SU-DHL-6 (cell line): Measurements from ENCODE around the gene C12orf43.

Source experiments
- H2AFZ ChIP-seq: fragments of 200-600 bp; sonication (generic); 2 replicates; pipeline ENCODE4 v1.6.1; 2014; ENCODE audit warnings: low read depth, mild to moderate bottlenecking, moderate library complexity, mixed read lengths, antibody characterized with exemption, low read length; ENCODE audit not compliant: severe bottlenecking
- H3F3A ChIP-seq: fragments of 200-600 bp; shearing (Covaris generic); 2 replicates; pipeline ENCODE4 v1.6.0; 2016; ENCODE audit warnings: antibody characterized with exemption, mild to moderate bottlenecking; ENCODE audit not compliant: insufficient read depth
- H3K27ac ChIP-seq: fragments of 200-600 bp; sonication (generic); 2 replicates; pipeline ENCODE4 v1.5.1; 2016; ENCODE audit warnings: low read depth, mild to moderate bottlenecking, low read length, moderate library complexity, mixed read lengths
- H3K27me3 ChIP-seq: fragments of 200-600 bp; sonication (generic), shearing (Covaris generic); 2 replicates; pipeline ENCODE4 v1.6.0; 2014; ENCODE audit warnings: mild to moderate bottlenecking, low read length
- H3K36me3 ChIP-seq: fragments of 200-600 bp; sonication (generic); 2 replicates; pipeline ENCODE4 v1.6.1; 2014; ENCODE audit warnings: mild to moderate bottlenecking, low read length, mixed read lengths
- H3K4me2 ChIP-seq: fragments of 300-600, 200-600 bp; shearing (Covaris generic), sonication (generic); 2 replicates; pipeline ENCODE4 v1.6.0; 2014; ENCODE audit warnings: low read length, low read depth, mild to moderate bottlenecking; ENCODE audit not compliant: poor library complexity, severe bottlenecking
- H3K4me3 ChIP-seq: fragments of 200-600 bp; sonication (generic); 2 replicates; pipeline ENCODE4 v1.5.1; 2014; ENCODE audit warnings: antibody characterized with exemption, low read length, mild to moderate bottlenecking, mixed read lengths; ENCODE audit not compliant: insufficient read depth, poor library complexity, severe bottlenecking
- H3K79me2 ChIP-seq: fragments of 200-600 bp; sonication (generic); 2 replicates; pipeline ENCODE4 v1.6.1; 2014; ENCODE audit warnings: mild to moderate bottlenecking, low read length, moderate library complexity; ENCODE audit not compliant: insufficient read depth
- H3K9ac ChIP-seq: fragments of 200-600 bp; sonication (generic); 2 replicates; pipeline ENCODE4 v1.7.0; 2014; ENCODE audit warnings: mild to moderate bottlenecking, low read length
- H3K9me2 ChIP-seq: fragments of 200-600 bp; sonication (generic); replicated peaks from 2 replicates; pipeline ENCODE4 v1.6.1; 2014; ENCODE audit warnings: low read length; ENCODE audit not compliant: insufficient read depth
- H3K9me3 ChIP-seq: fragments of 200-600 bp; sonication (generic); 2 replicates; pipeline ENCODE4 v1.6.1; 2014; ENCODE audit warnings: low read length, mixed read lengths; ENCODE audit not compliant: insufficient read depth
- H4K20me1 ChIP-seq: fragments of 200-600 bp; sonication (generic); 2 replicates; pipeline ENCODE4 v1.6.1; 2014; ENCODE audit warnings: low read depth, mild to moderate bottlenecking, antibody characterized with exemption, low read length, moderate library complexity, mixed read lengths
- CTCF ChIP-seq: fragments of 200-600 bp; sonication (generic); IDR thresholded peaks from one replicate; pipeline ENCODE4 v1.5.1; 2017; ENCODE audit warnings: antibody characterized with exemption, mild to moderate bottlenecking, low read length, moderate library complexity; ENCODE audit not compliant: insufficient read depth, poor library complexity, severe bottlenecking
- EZH2phosphoT487 ChIP-seq: fragments of 200-600 bp; sonication (generic), shearing (Covaris generic); conservative IDR thresholded peaks from 2 replicates; pipeline ENCODE4 v1.6.1; 2018; ENCODE audit warnings: mild to moderate bottlenecking, antibody characterized with exemption, low read length, moderate library complexity, mixed read lengths

The C12orf43 gene

GRCh38 chr12:121008347-121009098 is 7.8 kb downstream of the C12orf43 start:
- H3K9ac ChIP-seq, result no peak overlapping the region
- H3K9me2 ChIP-seq, result no peaks in the 10 kb centered on the region
- no peak overlapping the region for H3K4me2 ChIP-seq
- H3K9me3 ChIP-seq, result no peaks in the 10 kb centered on the region
- H3K79me2 ChIP-seq, result no peaks in the 10 kb centered on the region
- no peaks in the 10 kb centered on the region for H3F3A ChIP-seq
- no peaks in the 10 kb centered on the region for H3K27me3 ChIP-seq
- no peaks in the 10 kb centered on the region for H4K20me1 ChIP-seq
- no peak overlapping the region for H3K27ac ChIP-seq
- peaks cover under 1% of the 10 kb centered on the region; the same call in 1 of the 2 replicates for H3K36me3 ChIP-seq
- H2AFZ ChIP-seq, result no peak overlapping the region
- TF ChIP-seq EZH2phosphoT487, result no peak
- no peak for TF ChIP-seq CTCF
- H3K4me3 ChIP-seq, result no peak overlapping the region

GRCh38 chr12:121005346-121005815 is 10.9 kb downstream of the C12orf43 start:
- Histone ChIP-seq H3K4me2 (no peak overlapping the region), H3K36me3 (0 out of 2 replicates have a peak, but pooled peaks cover 2% of the 10 kb centered on the region), H4K20me1 (no peaks in the 10 kb centered on the region), H3K9ac (no peak overlapping the region), H2AFZ (no peak overlapping the region), H3K4me3 (no peak overlapping the region), H3K27ac (no peak overlapping the region), H3K9me2 (no peaks in the 10 kb centered on the region), H3F3A (no peaks in the 10 kb centered on the region), H3K27me3 (no peaks in the 10 kb centered on the region), H3K79me2 (no peaks in the 10 kb centered on the region), H3K9me3 (no peaks in the 10 kb centered on the region)
- TF ChIP-seq EZH2phosphoT487 (no peak), CTCF (peak; percentile 33)

- no peaks in the 10 kb centered on the region for H3K79me2 ChIP-seq
- H3K9ac ChIP-seq, result no peak overlapping the region
- no peak overlapping the region for H2AFZ ChIP-seq
- no peaks in the 10 kb centered on the region for H3F3A ChIP-seq
- no peaks in the 10 kb centered on the region for H3K27me3 ChIP-seq
- no peaks in the 10 kb centered on the region for H4K20me1 ChIP-seq
- TF ChIP-seq EZH2phosphoT487 (no peak), CTCF (no peak)
- no peak overlapping the region for H3K4me2 ChIP-seq
- H3K9me2 ChIP-seq, result no peaks in the 10 kb centered on the region
- H3K36me3 ChIP-seq, result 0 out of 2 replicates have a peak, but pooled peaks cover 2% of the 10 kb centered on the region
- no peak overlapping the region for H3K27ac ChIP-seq
- no peaks in the 10 kb centered on the region for H3K9me3 ChIP-seq
- H3K4me3 ChIP-seq, result no peak overlapping the region
These were observed 12.0 kb downstream of the C12orf43 start for GRCh38 chr12:121004253-121004815.
